SK-N-SH treated with all-trans-retinoic acid at 6 μM for 48 hours (cell line): ENCODE data around the gene OLFML2A.
A peak's percentile ranks its signal among the peaks of the same experiment; 100 is the strongest.

Source experiments
- ATAC-seq: fragments of 200-7000 bp; cut with Tn5 transposase; 3 replicates; pipeline ENCODE4 v1.9.1; 2020; ENCODE audit warnings: mild to moderate bottlenecking, moderate library complexity
- ARNTL ChIP-seq: fragments of 450-650 bp; formaldehyde crosslinking; IDR thresholded peaks from 2 replicates; pipeline ENCODE4 v1.5.0; 2020; ENCODE audit warnings: low read depth, mild to moderate bottlenecking, moderate library complexity, borderline replicate concordance
- BACH2 ChIP-seq: fragments of 250-450 bp; sonication (Bioruptor Pico); IDR thresholded peaks from 2 replicates; pipeline ENCODE4 v1.9.0; 2021; ENCODE audit warnings: mild to moderate bottlenecking, borderline replicate concordance
- CSDC2 ChIP-seq: fragments of 250-450 bp; sonication (Bioruptor Pico); IDR thresholded peaks from 2 replicates; pipeline ENCODE4 v1.5.0; 2020; ENCODE audit warnings: mild to moderate bottlenecking, moderate library complexity
- ESRRG ChIP-seq: fragments of 250-450 bp; sonication (Bioruptor Pico); IDR thresholded peaks from 2 replicates; pipeline ENCODE4 v1.6.1; 2021; ENCODE audit warnings: mild to moderate bottlenecking
- GLIS3 ChIP-seq: fragments of 250-450 bp; sonication (Bioruptor Pico); IDR thresholded peaks from 2 replicates; pipeline ENCODE4 v1.5.0; 2020; ENCODE audit warnings: mild to moderate bottlenecking, moderate library complexity
- ISL1 ChIP-seq: fragments of 250-450 bp; sonication (Bioruptor Pico); IDR thresholded peaks from 2 replicates; pipeline ENCODE4 v2.1.2; 2022; ENCODE audit warnings: mild to moderate bottlenecking, moderate library complexity
- PPARA ChIP-seq: fragments of 250-450 bp; sonication (Bioruptor Pico); IDR thresholded peaks from 2 replicates; pipeline ENCODE4 v1.5.0; 2020; ENCODE audit warnings: mild to moderate bottlenecking, borderline replicate concordance
- RARB ChIP-seq: fragments of 250-450 bp; sonication (Bioruptor Pico); IDR thresholded peaks from 2 replicates; pipeline ENCODE4 v1.8.0; 2021; ENCODE audit warnings: mild to moderate bottlenecking, moderate library complexity
- SNAI2 ChIP-seq: fragments of 250-450 bp; sonication (Bioruptor Pico); IDR thresholded peaks from 2 replicates; pipeline ENCODE4 v1.5.0; 2020; ENCODE audit warnings: mild to moderate bottlenecking, moderate library complexity
- TCF4 ChIP-seq: fragments of 250-450 bp; sonication (Bioruptor Pico); IDR thresholded peaks from 2 replicates; pipeline ENCODE4 v1.8.0; 2021; ENCODE audit warnings: mild to moderate bottlenecking, moderate library complexity, borderline replicate concordance
- TOX ChIP-seq: fragments of 250-450 bp; sonication (Bioruptor Pico); IDR thresholded peaks from 2 replicates; pipeline ENCODE4 v1.8.0; 2021; ENCODE audit warnings: mild to moderate bottlenecking, moderate library complexity, borderline replicate concordance
- ZC3H10 ChIP-seq: fragments of 250-450 bp; sonication (Bioruptor Pico); IDR thresholded peaks from 2 replicates; pipeline ENCODE4 v1.5.1; 2021; ENCODE audit warnings: mild to moderate bottlenecking, moderate library complexity
- ZFP3 ChIP-seq: fragments of 250-450 bp; sonication (Bioruptor Pico); IDR thresholded peaks from 2 replicates; pipeline ENCODE4 v1.5.0; 2020; ENCODE audit warnings: mild to moderate bottlenecking, moderate library complexity
- ZFP30 ChIP-seq: fragments of 450-650 bp; formaldehyde crosslinking; IDR thresholded peaks from 2 replicates; pipeline ENCODE4 v1.5.0; 2022; ENCODE audit warnings: mild to moderate bottlenecking, moderate library complexity
- ZNF565 ChIP-seq: fragments of 450-650 bp; formaldehyde crosslinking; conservative IDR thresholded peaks from 2 replicates; pipeline ENCODE4 v1.5.0; 2020; ENCODE audit warnings: low read depth, mild to moderate bottlenecking, moderate library complexity
- ZNF70 ChIP-seq: fragments of 450-650 bp; formaldehyde crosslinking; IDR thresholded peaks from 2 replicates; pipeline ENCODE4 v1.5.0; 2020; ENCODE audit warnings: mild to moderate bottlenecking, moderate library complexity
- TF ChIP-seq, protein P1 (sequence below): fragments of 250-450 bp; sonication (Bioruptor Pico); IDR thresholded peaks from 2 replicates; pipeline ENCODE4 v1.8.0; 2021; ENCODE audit warnings: low read depth, mild to moderate bottlenecking, moderate library complexity, borderline replicate concordance
- TF ChIP-seq, protein P2 (sequence below): fragments of 250-450 bp; sonication (Bioruptor Pico); IDR thresholded peaks from 2 replicates; pipeline ENCODE4 v1.8.0; 2020; ENCODE audit warnings: mild to moderate bottlenecking, moderate library complexity, borderline replicate concordance
- TF ChIP-seq, protein P3 (sequence below): fragments of 250-450 bp; sonication (Bioruptor Pico); IDR thresholded peaks from 2 replicates; pipeline ENCODE4 v1.5.1; 2021; ENCODE audit warnings: mild to moderate bottlenecking, moderate library complexity
- TF ChIP-seq, protein P4 (sequence below): fragments of 250-450 bp; sonication (Bioruptor Pico); IDR thresholded peaks from 2 replicates; pipeline ENCODE4 v1.5.1; 2020; ENCODE audit warnings: low read depth, mild to moderate bottlenecking, moderate library complexity
- TF ChIP-seq, protein P5 (sequence below): fragments of 250-450 bp; sonication (Bioruptor Pico); IDR thresholded peaks from 2 replicates; pipeline ENCODE4 v1.5.0; 2020; ENCODE audit warnings: mild to moderate bottlenecking, moderate library complexity

Gene OLFML2A

DNA sequence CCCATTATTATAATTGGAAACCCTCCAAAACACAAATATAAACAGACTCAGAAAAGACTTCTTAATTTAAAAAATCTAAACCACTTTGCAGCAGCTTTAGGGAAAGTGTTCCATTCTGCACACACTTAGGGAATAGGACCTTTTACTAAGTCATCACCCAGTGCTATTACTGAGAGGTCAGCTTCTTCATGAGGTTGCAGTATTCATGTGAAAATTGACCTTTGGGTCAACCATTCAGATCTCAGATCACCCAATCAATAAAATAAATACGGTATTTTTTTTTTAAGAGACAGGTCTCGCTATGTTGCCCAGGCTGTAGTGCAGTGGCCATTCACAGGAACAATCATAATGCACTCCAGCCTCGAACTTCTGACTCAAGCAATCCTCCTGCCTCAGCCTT, 27.6 kb upstream of the OLFML2A start (continued):
- no peak for TF ChIP-seq BACH2 (CRISPR knock-in tag)
- no peak for TF ChIP-seq CSDC2 (CRISPR knock-in tag)
- no peak for TF ChIP-seq TCF4
- TF ChIP-seq, protein P1, sequence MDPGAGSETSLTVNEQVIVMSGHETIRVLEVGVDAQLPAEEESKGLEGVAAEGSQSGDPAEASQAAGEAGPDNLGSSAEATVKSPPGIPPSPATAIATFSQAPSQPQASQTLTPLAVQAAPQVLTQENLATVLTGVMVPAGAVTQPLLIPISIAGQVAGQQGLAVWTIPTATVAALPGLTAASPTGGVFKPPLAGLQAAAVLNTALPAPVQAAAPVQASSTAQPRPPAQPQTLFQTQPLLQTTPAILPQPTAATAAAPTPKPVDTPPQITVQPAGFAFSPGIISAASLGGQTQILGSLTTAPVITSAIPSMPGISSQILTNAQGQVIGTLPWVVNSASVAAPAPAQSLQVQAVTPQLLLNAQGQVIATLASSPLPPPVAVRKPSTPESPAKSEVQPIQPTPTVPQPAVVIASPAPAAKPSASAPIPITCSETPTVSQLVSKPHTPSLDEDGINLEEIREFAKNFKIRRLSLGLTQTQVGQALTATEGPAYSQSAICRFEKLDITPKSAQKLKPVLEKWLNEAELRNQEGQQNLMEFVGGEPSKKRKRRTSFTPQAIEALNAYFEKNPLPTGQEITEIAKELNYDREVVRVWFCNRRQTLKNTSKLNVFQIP (CRISPR knock-in tag) = no peak

DNA sequence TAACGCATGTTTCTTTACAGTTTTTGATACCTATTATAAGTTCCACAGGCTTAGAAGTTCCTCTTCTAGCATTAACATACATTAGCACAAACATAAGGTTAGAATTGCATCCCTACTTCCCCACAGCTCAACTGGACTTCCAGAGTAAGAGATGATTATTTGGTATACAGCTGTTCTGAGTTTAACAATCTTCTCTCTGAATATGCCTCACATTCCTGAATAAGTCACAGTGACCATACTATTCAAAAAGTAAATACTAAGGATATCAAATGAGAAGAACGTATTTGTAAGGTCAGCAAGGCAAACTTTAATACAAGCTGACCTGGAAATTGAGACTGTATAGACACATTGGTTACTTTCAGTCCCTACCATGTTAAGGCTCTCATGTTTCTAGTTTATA, 27.2 kb upstream of the OLFML2A start:
- TF ChIP-seq ZNF70 (CRISPR knock-in tag) = no peak
- TF ChIP-seq ESRRG (CRISPR knock-in tag) = no peak
- TF ChIP-seq, protein P2, sequence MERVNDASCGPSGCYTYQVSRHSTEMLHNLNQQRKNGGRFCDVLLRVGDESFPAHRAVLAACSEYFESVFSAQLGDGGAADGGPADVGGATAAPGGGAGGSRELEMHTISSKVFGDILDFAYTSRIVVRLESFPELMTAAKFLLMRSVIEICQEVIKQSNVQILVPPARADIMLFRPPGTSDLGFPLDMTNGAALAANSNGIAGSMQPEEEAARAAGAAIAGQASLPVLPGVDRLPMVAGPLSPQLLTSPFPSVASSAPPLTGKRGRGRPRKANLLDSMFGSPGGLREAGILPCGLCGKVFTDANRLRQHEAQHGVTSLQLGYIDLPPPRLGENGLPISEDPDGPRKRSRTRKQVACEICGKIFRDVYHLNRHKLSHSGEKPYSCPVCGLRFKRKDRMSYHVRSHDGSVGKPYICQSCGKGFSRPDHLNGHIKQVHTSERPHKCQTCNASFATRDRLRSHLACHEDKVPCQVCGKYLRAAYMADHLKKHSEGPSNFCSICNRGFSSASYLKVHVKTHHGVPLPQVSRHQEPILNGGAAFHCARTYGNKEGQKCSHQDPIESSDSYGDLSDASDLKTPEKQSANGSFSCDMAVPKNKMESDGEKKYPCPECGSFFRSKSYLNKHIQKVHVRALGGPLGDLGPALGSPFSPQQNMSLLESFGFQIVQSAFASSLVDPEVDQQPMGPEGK = no peak
- no peak for TF ChIP-seq ISL1 (CRISPR knock-in tag)
- TF ChIP-seq, protein P3, sequence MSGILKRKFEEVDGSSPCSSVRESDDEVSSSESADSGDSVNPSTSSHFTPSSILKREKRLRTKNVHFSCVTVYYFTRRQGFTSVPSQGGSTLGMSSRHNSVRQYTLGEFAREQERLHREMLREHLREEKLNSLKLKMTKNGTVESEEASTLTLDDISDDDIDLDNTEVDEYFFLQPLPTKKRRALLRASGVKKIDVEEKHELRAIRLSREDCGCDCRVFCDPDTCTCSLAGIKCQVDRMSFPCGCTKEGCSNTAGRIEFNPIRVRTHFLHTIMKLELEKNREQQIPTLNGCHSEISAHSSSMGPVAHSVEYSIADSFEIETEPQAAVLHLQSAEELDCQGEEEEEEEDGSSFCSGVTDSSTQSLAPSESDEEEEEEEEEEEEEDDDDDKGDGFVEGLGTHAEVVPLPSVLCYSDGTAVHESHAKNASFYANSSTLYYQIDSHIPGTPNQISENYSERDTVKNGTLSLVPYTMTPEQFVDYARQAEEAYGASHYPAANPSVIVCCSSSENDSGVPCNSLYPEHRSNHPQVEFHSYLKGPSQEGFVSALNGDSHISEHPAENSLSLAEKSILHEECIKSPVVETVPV (CRISPR knock-in tag) = no peak
- no peak for TF ChIP-seq ZC3H10 (CRISPR knock-in tag)
- no peak for TF ChIP-seq SNAI2 (CRISPR knock-in tag)
- no peak for TF ChIP-seq RARB
- TF ChIP-seq ARNTL (CRISPR knock-in tag) = no peak
- TF ChIP-seq, protein P1 (CRISPR knock-in tag) = no peak
- no peak for TF ChIP-seq BACH2 (CRISPR knock-in tag)
- TF ChIP-seq ZFP30 (CRISPR knock-in tag) = no peak
- no peak for TF ChIP-seq ZFP3 (CRISPR knock-in tag)
- no peak for TF ChIP-seq ZNF565 (CRISPR knock-in tag)
- no peak for TF ChIP-seq TOX (CRISPR knock-in tag)
- TF ChIP-seq GLIS3 (CRISPR knock-in tag) = no peak
- TF ChIP-seq PPARA (CRISPR knock-in tag) = no peak
- TF ChIP-seq CSDC2 (CRISPR knock-in tag) = no peak
- TF ChIP-seq TCF4 = no peak
- TF ChIP-seq, protein P4, sequence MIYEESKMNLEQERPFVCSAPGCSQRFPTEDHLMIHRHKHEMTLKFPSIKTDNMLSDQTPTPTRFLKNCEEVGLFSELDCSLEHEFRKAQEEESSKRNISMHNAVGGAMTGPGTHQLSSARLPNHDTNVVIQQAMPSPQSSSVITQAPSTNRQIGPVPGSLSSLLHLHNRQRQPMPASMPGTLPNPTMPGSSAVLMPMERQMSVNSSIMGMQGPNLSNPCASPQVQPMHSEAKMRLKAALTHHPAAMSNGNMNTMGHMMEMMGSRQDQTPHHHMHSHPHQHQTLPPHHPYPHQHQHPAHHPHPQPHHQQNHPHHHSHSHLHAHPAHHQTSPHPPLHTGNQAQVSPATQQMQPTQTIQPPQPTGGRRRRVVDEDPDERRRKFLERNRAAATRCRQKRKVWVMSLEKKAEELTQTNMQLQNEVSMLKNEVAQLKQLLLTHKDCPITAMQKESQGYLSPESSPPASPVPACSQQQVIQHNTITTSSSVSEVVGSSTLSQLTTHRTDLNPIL = no peak
- ATAC-seq = no peak

DNA sequence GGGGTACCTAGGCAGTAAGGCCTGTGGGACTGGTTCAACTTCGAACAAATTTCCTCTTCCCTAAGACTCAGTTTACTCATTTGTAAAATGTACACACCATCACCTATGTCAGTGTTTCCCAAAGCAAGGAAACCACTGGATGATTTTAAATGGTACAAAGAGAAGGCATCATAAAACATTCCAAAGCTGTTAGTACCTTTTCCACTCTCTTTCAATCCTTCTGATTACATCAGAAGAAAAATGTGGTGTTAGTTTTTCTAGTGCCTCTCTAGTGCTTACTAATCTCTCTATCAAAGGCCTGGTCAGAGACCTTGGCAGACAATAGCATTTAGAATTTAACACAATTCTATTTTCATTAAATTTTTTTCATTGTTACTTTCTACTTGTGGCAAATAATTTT, 24.0 kb upstream of the OLFML2A start:
- peak; percentile 77 for ATAC-seq
- TF ChIP-seq ISL1 (CRISPR knock-in tag) (peak; percentile 66), TCF4 (0 out of 2 replicates have a peak, but pooled peaks have one; percentile 16)
- TF ChIP-seq, protein P5, sequence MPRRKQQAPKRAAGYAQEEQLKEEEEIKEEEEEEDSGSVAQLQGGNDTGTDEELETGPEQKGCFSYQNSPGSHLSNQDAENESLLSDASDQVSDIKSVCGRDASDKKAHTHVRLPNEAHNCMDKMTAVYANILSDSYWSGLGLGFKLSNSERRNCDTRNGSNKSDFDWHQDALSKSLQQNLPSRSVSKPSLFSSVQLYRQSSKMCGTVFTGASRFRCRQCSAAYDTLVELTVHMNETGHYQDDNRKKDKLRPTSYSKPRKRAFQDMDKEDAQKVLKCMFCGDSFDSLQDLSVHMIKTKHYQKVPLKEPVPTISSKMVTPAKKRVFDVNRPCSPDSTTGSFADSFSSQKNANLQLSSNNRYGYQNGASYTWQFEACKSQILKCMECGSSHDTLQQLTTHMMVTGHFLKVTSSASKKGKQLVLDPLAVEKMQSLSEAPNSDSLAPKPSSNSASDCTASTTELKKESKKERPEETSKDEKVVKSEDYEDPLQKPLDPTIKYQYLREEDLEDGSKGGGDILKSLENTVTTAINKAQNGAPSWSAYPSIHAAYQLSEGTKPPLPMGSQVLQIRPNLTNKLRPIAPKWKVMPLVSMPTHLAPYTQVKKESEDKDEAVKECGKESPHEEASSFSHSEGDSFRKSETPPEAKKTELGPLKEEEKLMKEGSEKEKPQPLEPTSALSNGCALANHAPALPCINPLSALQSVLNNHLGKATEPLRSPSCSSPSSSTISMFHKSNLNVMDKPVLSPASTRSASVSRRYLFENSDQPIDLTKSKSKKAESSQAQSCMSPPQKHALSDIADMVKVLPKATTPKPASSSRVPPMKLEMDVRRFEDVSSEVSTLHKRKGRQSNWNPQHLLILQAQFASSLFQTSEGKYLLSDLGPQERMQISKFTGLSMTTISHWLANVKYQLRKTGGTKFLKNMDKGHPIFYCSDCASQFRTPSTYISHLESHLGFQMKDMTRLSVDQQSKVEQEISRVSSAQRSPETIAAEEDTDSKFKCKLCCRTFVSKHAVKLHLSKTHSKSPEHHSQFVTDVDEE (CRISPR knock-in tag) = no peak
